GM23338 (cell line): Measurements from ENCODE around the gene KIF1A. TPM values are rescaled to one million over a fixed set of nuclear protein-coding genes. Genes with fewer than 3 reads are reported as not detected.

Experiments used
- ATAC-seq: fragments of 200-7000 bp; cut with Tn5 transposase; 3 replicates; pipeline ENCODE4 v1.9.1; 2020
- DNase-seq: peaks from one replicate; pipeline ENCODE4 v3.0.0-alpha.2; 2015; ENCODE audit warnings: low spot score
- H2AFZ ChIP-seq: fragments of 200-600 bp; sonication (generic); 2 replicates; pipeline ENCODE4 v1.8.0; 2016; ENCODE audit warnings: antibody characterized with exemption, mild to moderate bottlenecking, moderate library complexity
- H3F3A ChIP-seq: fragments of 200-600 bp; sonication (generic); replicated peaks from 2 replicates; pipeline ENCODE4 v1.8.0; 2017; ENCODE audit warnings: antibody characterized with exemption, mixed run types, low read depth
- H3K27ac ChIP-seq: fragments of 200-600 bp; sonication (generic); 2 replicates; pipeline ENCODE4 v1.6.1; 2016; ENCODE audit warnings: low read depth
- H3K27me3 ChIP-seq: fragments of 200-600 bp; sonication (generic); 2 replicates; pipeline ENCODE4 v1.8.0; 2016; ENCODE audit warnings: mild to moderate bottlenecking, mixed run types, moderate library complexity; ENCODE audit not compliant: insufficient read depth
- H3K36me3 ChIP-seq: fragments of 200-600 bp; sonication (generic); 2 replicates; pipeline ENCODE4 v1.8.0; 2016; ENCODE audit warnings: mild to moderate bottlenecking; ENCODE audit not compliant: insufficient read depth
- H3K4me1 ChIP-seq: fragments of 200-600 bp; sonication (generic); 2 replicates; pipeline ENCODE4 v1.8.0; 2016; ENCODE audit warnings: mild to moderate bottlenecking, moderate library complexity; ENCODE audit not compliant: insufficient read depth
- H3K4me2 ChIP-seq: fragments of 200-600 bp; sonication (generic); 2 replicates; pipeline ENCODE4 v1.7.1; 2017; ENCODE audit warnings: mixed run types
- H3K4me3 ChIP-seq: fragments of 200-600 bp; sonication (generic); 2 replicates; pipeline ENCODE4 v1.6.1; 2016; ENCODE audit warnings: mixed run types
- H3K79me2 ChIP-seq: fragments of 200-600 bp; sonication (generic); replicated peaks from 2 replicates; pipeline ENCODE4 v1.8.0; 2017; ENCODE audit warnings: mild to moderate bottlenecking; ENCODE audit not compliant: insufficient read depth
- H3K9me2 ChIP-seq: fragments of 200-600 bp; sonication (generic); 2 replicates; pipeline ENCODE4 v1.8.0; 2017; ENCODE audit not compliant: insufficient read depth
- H4K20me1 ChIP-seq: fragments of 200-600 bp; sonication (generic); replicated peaks from 2 replicates; pipeline ENCODE4 v1.8.0; 2017; ENCODE audit warnings: mild to moderate bottlenecking; ENCODE audit not compliant: insufficient read depth
- H3K27ac Mint-ChIP-seq: 2 replicates; pipeline ENCODE4 v1.8.0; 2020; ENCODE audit warnings: inconsistent platforms, mild to moderate bottlenecking, moderate library complexity, mixed read lengths
- H3K27me3 Mint-ChIP-seq: 3 replicates; pipeline ENCODE4 v1.8.0; 2022; ENCODE audit warnings: low read depth, mild to moderate bottlenecking, moderate library complexity, mixed read lengths, inconsistent platforms; ENCODE audit not compliant: insufficient read depth, poor library complexity
- H3K36me3 Mint-ChIP-seq: 3 replicates; pipeline ENCODE4 v1.8.0; 2021; ENCODE audit warnings: low read depth, mild to moderate bottlenecking, inconsistent platforms, moderate library complexity, mixed read lengths
- H3K4me1 Mint-ChIP-seq: 3 replicates; pipeline ENCODE4 v1.8.0; 2020; ENCODE audit warnings: mild to moderate bottlenecking, inconsistent platforms, mixed read lengths
- H3K4me3 Mint-ChIP-seq: 3 replicates; pipeline ENCODE4 v1.8.0; 2021; ENCODE audit warnings: moderate library complexity, mild to moderate bottlenecking, inconsistent platforms, mixed read lengths
- H3K9me3 Mint-ChIP-seq: 3 replicates; pipeline ENCODE4 v1.8.0; 2020; ENCODE audit warnings: moderate library complexity, mild to moderate bottlenecking, inconsistent platforms, mixed read lengths
- CREB1 ChIP-seq: fragments of 250-450 bp; sonication (Bioruptor Pico); IDR thresholded peaks from 2 replicates; pipeline ENCODE4 v1.5.0; 2020; ENCODE audit warnings: low read depth, mild to moderate bottlenecking, moderate library complexity
- EZH2phosphoT487 ChIP-seq: fragments of 200-600 bp; sonication (generic); IDR thresholded peaks from one replicate; pipeline ENCODE4 v1.8.1; 2018; ENCODE audit warnings: antibody characterized with exemption; ENCODE audit not compliant: unreplicated experiment
- NANOG ChIP-seq: IDR thresholded peaks from 2 replicates; pipeline ENCODE4 v1.6.1; 2016; ENCODE audit warnings: antibody characterized with exemption, borderline replicate concordance
- polyA plus RNA-seq: library from polyadenylated mRNA; unstranded; fragments of >200 nt; fragmentation: Nextera tagmentation; extraction: Ambion mirVana; gene quantifications from 2 replicates; pipeline ENCODE4 v1.2.1, GENCODE V29; 2016
- total RNA-seq: library from RNA; depleted of rRNA; stranded (reverse); fragments of >200 nt; shearing (Covaris generic); gene quantifications from 2 replicates; pipeline ENCODE4 v1.2.3, GENCODE V29; 2014
- TF ChIP-seq, protein P1 (sequence below): IDR thresholded peaks from one replicate; pipeline ENCODE4 v1.6.1; 2018; ENCODE audit warnings: antibody characterized with exemption; ENCODE audit not compliant: unreplicated experiment
- TF ChIP-seq, protein P2 (sequence below): IDR thresholded peaks from 2 replicates; pipeline ENCODE4 v1.6.1; 2016; ENCODE audit warnings: antibody characterized with exemption
- TF ChIP-seq, protein P3 (sequence below): fragments of 250-450 bp; sonication (Bioruptor Pico); IDR thresholded peaks from 2 replicates; pipeline ENCODE4 v1.5.0; 2020; ENCODE audit warnings: mild to moderate bottlenecking, moderate library complexity

The KIF1A gene
- total and polyA plus RNA-seq, 2 experiments from 2014 or later: 169 to 214 TPM

DNA sequence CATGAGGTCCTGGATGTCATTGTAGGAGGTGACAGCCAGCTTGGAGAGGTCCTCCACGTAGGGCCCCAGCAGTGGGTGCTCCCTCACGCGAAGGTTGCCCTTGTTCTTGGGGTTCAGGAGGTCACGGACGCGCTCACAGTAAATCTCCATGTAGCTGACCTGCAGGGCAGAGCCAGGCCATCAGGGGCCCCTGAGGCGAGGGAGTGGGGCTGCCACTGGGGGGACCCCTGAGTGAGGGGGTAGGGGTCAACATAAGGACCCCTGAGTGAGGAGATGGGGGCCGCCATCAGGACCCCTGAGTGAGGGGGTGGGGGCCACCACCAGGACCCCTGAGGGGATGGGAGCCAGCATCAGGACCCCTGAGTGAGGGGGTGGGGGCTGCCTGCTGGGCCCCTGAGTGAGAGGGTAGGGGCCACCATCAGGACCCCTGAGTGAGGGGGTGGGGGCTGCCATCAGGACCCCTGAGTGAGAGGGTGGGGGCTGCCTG lies 33.6 kb downstream of the KIF1A start:
- Histone ChIP-seq H3K4me2 (no peak overlapping the region), H3K9me2 (no peaks in the 10 kb centered on the region), H3K36me3 (0 out of 2 replicates have a peak, but pooled peaks cover 3% of the 10 kb centered on the region), H4K20me1 (peaks cover 7% of the 10 kb centered on the region; the same call in 1 of the 2 replicates), H3K4me1 (no peaks in the 10 kb centered on the region), H2AFZ (no peak overlapping the region), H3K27me3 (no peaks in the 10 kb centered on the region), H3F3A (no peaks in the 10 kb centered on the region), H3K79me2 (peaks cover 8% of the 10 kb centered on the region; the same call in 1 of the 2 replicates), H3K27ac (no peak overlapping the region), H3K4me3 (no peak overlapping the region)
- H3K4me3 Mint-ChIP-seq: no peak overlapping the region
- H3K9me3 Mint-ChIP-seq: no peaks in the 10 kb centered on the region
- no peak for DNase-seq
- no peak overlapping the region for H3K27ac Mint-ChIP-seq
- H3K27me3 Mint-ChIP-seq: peaks cover 10% of the 10 kb centered on the region
- H3K4me1 Mint-ChIP-seq: no peaks in the 10 kb centered on the region
- no peak for ATAC-seq
- TF ChIP-seq CREB1 (no peak), EZH2phosphoT487 (no peak), NANOG (no peak)
- TF ChIP-seq, protein P1, sequence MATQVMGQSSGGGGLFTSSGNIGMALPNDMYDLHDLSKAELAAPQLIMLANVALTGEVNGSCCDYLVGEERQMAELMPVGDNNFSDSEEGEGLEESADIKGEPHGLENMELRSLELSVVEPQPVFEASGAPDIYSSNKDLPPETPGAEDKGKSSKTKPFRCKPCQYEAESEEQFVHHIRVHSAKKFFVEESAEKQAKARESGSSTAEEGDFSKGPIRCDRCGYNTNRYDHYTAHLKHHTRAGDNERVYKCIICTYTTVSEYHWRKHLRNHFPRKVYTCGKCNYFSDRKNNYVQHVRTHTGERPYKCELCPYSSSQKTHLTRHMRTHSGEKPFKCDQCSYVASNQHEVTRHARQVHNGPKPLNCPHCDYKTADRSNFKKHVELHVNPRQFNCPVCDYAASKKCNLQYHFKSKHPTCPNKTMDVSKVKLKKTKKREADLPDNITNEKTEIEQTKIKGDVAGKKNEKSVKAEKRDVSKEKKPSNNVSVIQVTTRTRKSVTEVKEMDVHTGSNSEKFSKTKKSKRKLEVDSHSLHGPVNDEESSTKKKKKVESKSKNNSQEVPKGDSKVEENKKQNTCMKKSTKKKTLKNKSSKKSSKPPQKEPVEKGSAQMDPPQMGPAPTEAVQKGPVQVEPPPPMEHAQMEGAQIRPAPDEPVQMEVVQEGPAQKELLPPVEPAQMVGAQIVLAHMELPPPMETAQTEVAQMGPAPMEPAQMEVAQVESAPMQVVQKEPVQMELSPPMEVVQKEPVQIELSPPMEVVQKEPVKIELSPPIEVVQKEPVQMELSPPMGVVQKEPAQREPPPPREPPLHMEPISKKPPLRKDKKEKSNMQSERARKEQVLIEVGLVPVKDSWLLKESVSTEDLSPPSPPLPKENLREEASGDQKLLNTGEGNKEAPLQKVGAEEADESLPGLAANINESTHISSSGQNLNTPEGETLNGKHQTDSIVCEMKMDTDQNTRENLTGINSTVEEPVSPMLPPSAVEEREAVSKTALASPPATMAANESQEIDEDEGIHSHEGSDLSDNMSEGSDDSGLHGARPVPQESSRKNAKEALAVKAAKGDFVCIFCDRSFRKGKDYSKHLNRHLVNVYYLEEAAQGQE: no peak
- peaks cover 44% of the 10 kb centered on the region for H3K36me3 Mint-ChIP-seq

DNA sequence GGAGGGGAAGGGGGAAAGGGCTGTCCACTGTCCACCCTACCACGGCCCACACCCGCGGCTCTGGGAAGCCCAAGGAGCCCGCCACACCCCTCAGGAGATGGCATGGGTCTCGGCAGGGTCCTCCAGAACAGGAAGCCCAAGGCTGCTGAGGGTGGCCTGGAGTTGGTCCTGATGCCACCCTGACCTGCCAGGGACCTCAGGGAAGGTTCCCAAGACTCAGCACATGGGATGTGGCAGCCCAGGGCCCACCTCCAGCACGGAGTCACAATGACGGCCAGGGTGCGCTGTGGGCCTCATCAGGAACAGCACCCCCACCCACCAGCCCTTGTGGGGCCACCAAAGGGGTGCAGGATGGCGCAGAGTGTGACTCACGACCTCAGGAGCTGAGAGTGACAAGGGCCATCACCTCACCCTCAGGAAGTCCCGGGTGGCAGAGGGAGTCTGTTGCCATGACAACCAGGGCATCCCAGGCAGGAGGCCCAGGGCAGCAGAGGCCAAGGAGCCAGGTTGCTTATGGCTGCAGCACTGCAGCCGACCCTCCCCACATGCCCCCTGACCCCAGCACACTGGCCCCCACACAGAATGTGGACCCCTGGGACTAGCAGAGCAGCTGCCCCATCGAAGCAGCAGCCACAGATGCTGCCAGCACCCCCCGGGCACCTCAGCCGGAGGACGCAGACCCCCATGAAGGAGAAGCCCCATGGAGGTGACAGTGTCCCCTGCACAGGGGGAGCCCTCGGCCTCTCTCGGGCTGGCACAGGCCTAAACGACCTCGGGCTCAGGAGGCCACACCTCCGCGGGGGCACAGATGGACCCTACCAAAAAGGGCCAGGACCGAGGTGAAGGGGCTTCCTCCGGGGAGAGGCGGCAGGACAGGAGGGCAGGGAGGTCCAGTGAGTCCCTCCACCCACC lies 34.3 kb downstream of the KIF1A start:
- H2AFZ ChIP-seq: no peak overlapping the region
- H3K36me3 ChIP-seq: 0 out of 2 replicates have a peak, but pooled peaks cover 3% of the 10 kb centered on the region
- H3K4me1 Mint-ChIP-seq: no peaks in the 10 kb centered on the region
- no peak overlapping the region for H3K4me2 ChIP-seq
- H3K27me3 ChIP-seq: no peaks in the 10 kb centered on the region
- ATAC-seq (no peak), DNase-seq (no peak)
- H3K4me3 Mint-ChIP-seq: no peak overlapping the region
- H3K36me3 Mint-ChIP-seq: peaks cover 42% of the 10 kb centered on the region
- no peak overlapping the region for H3K27ac ChIP-seq
- peaks cover 8% of the 10 kb centered on the region; the same call in 1 of the 2 replicates for H3K79me2 ChIP-seq
- H3K4me1 ChIP-seq: no peaks in the 10 kb centered on the region
- H4K20me1 ChIP-seq: peaks cover 5% of the 10 kb centered on the region; the same call in 1 of the 2 replicates
- H3K27me3 Mint-ChIP-seq: peaks cover 10% of the 10 kb centered on the region
- no peak overlapping the region for H3K27ac Mint-ChIP-seq
- H3K9me3 Mint-ChIP-seq: no peaks in the 10 kb centered on the region
- H3F3A ChIP-seq: no peaks in the 10 kb centered on the region
- TF ChIP-seq, protein P2, sequence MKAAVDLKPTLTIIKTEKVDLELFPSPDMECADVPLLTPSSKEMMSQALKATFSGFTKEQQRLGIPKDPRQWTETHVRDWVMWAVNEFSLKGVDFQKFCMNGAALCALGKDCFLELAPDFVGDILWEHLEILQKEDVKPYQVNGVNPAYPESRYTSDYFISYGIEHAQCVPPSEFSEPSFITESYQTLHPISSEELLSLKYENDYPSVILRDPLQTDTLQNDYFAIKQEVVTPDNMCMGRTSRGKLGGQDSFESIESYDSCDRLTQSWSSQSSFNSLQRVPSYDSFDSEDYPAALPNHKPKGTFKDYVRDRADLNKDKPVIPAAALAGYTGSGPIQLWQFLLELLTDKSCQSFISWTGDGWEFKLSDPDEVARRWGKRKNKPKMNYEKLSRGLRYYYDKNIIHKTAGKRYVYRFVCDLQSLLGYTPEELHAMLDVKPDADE: no peak
- TF ChIP-seq, protein P3, sequence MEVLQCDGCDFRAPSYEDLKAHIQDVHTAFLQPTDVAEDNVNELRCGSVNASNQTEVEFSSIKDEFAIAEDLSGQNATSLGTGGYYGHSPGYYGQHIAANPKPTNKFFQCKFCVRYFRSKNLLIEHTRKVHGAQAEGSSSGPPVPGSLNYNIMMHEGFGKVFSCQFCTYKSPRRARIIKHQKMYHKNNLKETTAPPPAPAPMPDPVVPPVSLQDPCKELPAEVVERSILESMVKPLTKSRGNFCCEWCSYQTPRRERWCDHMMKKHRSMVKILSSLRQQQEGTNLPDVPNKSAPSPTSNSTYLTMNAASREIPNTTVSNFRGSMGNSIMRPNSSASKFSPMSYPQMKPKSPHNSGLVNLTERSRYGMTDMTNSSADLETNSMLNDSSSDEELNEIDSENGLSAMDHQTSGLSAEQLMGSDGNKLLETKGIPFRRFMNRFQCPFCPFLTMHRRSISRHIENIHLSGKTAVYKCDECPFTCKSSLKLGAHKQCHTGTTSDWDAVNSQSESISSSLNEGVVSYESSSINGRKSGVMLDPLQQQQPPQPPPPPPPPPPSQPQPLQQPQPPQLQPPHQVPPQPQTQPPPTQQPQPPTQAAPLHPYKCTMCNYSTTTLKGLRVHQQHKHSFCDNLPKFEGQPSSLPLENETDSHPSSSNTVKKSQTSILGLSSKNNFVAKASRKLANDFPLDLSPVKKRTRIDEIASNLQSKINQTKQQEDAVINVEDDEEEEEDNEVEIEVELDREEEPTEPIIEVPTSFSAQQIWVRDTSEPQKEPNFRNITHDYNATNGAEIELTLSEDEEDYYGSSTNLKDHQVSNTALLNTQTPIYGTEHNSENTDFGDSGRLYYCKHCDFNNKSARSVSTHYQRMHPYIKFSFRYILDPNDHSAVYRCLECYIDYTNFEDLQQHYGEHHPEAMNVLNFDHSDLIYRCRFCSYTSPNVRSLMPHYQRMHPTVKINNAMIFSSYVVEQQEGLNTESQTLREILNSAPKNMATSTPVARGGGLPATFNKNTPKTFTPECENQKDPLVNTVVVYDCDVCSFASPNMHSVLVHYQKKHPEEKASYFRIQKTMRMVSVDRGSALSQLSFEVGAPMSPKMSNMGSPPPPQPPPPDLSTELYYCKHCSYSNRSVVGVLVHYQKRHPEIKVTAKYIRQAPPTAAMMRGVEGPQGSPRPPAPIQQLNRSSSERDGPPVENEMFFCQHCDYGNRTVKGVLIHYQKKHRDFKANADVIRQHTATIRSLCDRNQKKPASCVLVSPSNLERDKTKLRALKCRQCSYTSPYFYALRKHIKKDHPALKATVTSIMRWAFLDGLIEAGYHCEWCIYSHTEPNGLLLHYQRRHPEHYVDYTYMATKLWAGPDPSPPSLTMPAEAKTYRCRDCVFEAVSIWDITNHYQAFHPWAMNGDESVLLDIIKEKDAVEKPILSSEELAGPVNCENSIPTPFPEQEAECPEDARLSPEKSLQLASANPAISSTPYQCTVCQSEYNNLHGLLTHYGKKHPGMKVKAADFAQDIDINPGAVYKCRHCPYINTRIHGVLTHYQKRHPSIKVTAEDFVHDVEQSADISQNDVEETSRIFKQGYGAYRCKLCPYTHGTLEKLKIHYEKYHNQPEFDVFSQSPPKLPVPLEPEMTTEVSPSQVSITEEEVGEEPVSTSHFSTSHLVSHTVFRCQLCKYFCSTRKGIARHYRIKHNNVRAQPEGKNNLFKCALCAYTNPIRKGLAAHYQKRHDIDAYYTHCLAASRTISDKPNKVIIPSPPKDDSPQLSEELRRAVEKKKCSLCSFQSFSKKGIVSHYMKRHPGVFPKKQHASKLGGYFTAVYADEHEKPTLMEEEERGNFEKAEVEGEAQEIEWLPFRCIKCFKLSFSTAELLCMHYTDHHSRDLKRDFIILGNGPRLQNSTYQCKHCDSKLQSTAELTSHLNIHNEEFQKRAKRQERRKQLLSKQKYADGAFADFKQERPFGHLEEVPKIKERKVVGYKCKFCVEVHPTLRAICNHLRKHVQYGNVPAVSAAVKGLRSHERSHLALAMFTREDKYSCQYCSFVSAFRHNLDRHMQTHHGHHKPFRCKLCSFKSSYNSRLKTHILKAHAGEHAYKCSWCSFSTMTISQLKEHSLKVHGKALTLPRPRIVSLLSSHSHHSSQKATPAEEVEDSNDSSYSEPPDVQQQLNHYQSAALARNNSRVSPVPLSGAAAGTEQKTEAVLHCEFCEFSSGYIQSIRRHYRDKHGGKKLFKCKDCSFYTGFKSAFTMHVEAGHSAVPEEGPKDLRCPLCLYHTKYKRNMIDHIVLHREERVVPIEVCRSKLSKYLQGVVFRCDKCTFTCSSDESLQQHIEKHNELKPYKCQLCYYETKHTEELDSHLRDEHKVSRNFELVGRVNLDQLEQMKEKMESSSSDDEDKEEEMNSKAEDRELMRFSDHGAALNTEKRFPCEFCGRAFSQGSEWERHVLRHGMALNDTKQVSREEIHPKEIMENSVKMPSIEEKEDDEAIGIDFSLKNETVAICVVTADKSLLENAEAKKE: no peak
- H3K9me2 ChIP-seq: no peaks in the 10 kb centered on the region
- H3K4me3 ChIP-seq: no peak overlapping the region
